Activated CD4-positive, alpha-beta T cell treated with anti-CD3 and anti-CD28 coated beads for 36 hours (primary cell): Measurements from ENCODE around the gene PLOD1. TPM values are rescaled to one million over a fixed set of nuclear protein-coding genes. Genes with fewer than 3 reads are reported as not detected.
"Not testable (repeated sequence)": the region's sequence is repeated elsewhere in the genome, so short reads cannot be mapped to it uniquely, and the experiment has no call there.

Experiments used
- ATAC-seq: fragments of 200-7000 bp; cut with Tn5 transposase; one replicate; pipeline ENCODE4 v1.10.0; 2021; ENCODE audit warnings: mild to moderate bottlenecking, moderate library complexity
- CTCF ChIA-PET: fragments of 350-600 bp; sonication (Branson Sonifier 250); formaldehyde crosslinking; loops from one replicate; lab custom pipeline; 2021; ENCODE audit warnings: antibody characterized with exemption; lab: Charles Lee
- POLR2A ChIA-PET: fragments of 350-600 bp; sonication (Branson Sonifier 250); formaldehyde crosslinking; loops from one replicate; lab custom pipeline; 2021; ENCODE audit warnings: antibody characterized with exemption, inconsistent platforms; lab: Charles Lee
- DNase-seq: peaks from one replicate; pipeline ENCODE4 v3.0.0-alpha.2; 2020
- H3K27ac Mint-ChIP-seq: one replicate; pipeline ENCODE4 v1.8.0; 2021; ENCODE audit warnings: mixed read lengths
- H3K27me3 Mint-ChIP-seq: one replicate; pipeline ENCODE4 v1.8.0; 2021; ENCODE audit warnings: mixed read lengths
- H3K36me3 Mint-ChIP-seq: one replicate; pipeline ENCODE4 v1.8.0; 2021; ENCODE audit warnings: low read depth, mixed read lengths
- H3K4me1 Mint-ChIP-seq: one replicate; pipeline ENCODE4 v1.8.0; 2021; ENCODE audit warnings: mixed read lengths
- H3K4me3 Mint-ChIP-seq: one replicate; pipeline ENCODE4 v1.8.0; 2021; ENCODE audit warnings: mild to moderate bottlenecking, moderate library complexity, mixed read lengths
- H3K9me3 Mint-ChIP-seq: one replicate; pipeline ENCODE4 v1.8.0; 2021; ENCODE audit warnings: low read depth, mixed read lengths
- intact Hi-C, 2 experiments: fragments of 100-400 bp; cut with DNase I in 1 of 2; cut with micrococcal nuclease in 1 of 2; formaldehyde crosslinking; loops; one replicate each; pipeline versions ENCODE4 v1.14.2 to v1.15.1; 2022 to 2024; cut with DNase I, micrococcal nuclease
- total RNA-seq, 2 experiments: library from RNA; stranded (reverse); gene quantifications; one replicate each; pipeline ENCODE4 v1.2.3, GENCODE V29; 2021

The PLOD1 gene
- total RNA-seq, 2 experiments from 2014 or later = 11.7 to 11.9 TPM

DNA sequence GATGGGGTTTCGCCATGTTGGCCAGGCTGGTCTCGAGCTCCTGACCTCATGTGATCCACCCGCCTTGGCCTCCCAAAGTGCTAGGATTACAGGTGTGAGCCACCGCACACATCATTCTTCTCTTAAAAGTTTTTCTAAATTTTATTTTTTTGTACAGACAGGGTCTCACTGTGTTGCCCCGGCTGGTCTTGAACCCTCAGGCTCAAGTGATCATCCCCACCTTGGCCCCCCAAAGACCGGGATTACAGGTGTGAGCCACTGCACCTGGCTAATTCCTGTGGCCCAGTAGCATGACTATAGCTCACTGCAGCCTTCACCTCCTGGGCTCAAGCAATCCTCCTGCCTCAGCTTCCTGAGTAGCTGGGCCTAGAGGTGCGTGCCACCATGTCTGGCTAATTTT, 5.3 kb downstream of the PLOD1 start:
- H3K4me3 Mint-ChIP-seq, H3K9me3 Mint-ChIP-seq, DNase-seq, H3K27me3 Mint-ChIP-seq, H3K27ac Mint-ChIP-seq, ATAC-seq, H3K36me3 Mint-ChIP-seq, H3K4me1 Mint-ChIP-seq: not testable (repeated sequence)
- intact Hi-C loops = loop anchor here in 1 of 2 experiments (10.0 kb wide), 1 partner anchor 845 kb away; the partner anchor contains the start of gene EXOSC10
- ChIA-PET POLR2A (interaction anchor here (3.2 kb wide), 1 partner anchor 31 kb away, joined by 13 read pairs; no protein-coding TSS in a partner anchor), CTCF (interaction anchor here (1.1 kb wide), 1 partner anchor 34 kb away, joined by 5 read pairs; no protein-coding TSS in a partner anchor)

DNA sequence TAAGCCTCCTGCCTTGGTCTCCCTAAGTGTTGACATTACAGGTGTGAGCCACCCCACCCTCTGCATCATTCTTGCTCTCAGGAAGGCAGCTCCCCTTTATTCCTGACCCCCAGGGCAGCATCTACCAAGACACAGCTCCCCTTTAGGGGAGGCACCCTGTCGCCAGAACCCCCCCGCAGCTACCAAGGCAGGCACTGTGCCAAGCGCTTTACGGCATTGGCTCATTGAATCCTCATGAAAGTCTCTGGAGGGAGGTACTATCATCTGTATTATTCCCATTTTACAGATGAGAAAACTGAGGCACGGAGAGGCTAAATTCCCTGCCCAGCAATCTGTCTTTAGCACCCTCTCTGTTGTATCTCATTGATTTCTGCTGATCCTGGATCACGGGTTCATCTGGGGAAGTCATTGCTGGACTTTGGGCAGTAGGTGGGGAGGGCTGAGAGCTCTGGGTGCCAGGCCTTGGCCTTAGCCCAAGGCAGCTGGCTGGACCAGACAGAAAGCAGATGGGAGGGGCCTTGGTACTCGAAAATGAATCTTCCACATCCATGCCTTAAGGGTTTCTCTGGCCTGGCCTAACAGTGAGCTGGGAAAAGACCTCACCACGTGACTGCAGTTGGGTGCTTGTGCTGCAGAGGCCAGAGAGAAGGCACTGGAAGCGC, 5.9 kb downstream of the PLOD1 start:
- Mint-ChIP-seq H3K9me3 (no peaks in the 10 kb centered on the region), H3K27me3 (no peaks in the 10 kb centered on the region), H3K4me1 (no peaks in the 10 kb centered on the region), H3K27ac (no peak overlapping the region), H3K36me3 (no peaks in the 10 kb centered on the region), H3K4me3 (no peak overlapping the region)
- ChIA-PET CTCF (interaction anchor here (0.6 to 1.1 kb wide), 2 partner anchors 33 to 298 kb away, joined by 3 to 5 read pairs; no protein-coding TSS in a partner anchor), POLR2A (interaction anchor here (3.2 kb wide), 1 partner anchor 31 kb away, joined by 13 read pairs; no protein-coding TSS in a partner anchor)
- ATAC-seq = no peak
- intact Hi-C loops = no loop called here
- DNase-seq = no peak

DNA sequence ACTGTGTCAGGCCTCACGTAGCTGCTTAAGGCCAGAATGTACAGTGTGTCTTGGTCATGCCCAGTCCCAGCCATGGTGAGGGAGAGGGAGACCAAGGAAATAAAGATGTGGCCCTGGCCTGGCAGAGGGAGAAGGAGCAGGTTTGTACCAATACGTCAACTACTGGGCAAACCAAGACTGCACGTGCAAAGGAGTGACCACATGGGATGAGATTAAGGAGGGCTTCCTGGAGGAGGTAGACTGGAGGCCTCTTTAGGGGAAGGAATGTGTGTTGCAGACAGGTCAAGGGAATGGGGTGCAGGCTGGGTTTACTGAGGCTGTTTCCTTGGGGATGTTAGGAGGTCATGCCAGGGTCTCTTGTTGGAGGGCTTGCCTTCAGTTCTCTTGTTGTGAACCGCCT, 7.8 kb downstream of the PLOD1 start:
- Mint-ChIP-seq H3K27me3 (no peaks in the 10 kb centered on the region), H3K36me3 (peaks cover 3% of the 10 kb centered on the region), H3K9me3 (peaks cover 5% of the 10 kb centered on the region), H3K4me1 (no peaks in the 10 kb centered on the region), H3K27ac (no peak overlapping the region), H3K4me3 (no peak overlapping the region)
- ATAC-seq = no peak
- DNase-seq = no peak
- ChIA-PET CTCF (no interaction called here), POLR2A (interaction anchor here (3.2 kb wide), 1 partner anchor 33 kb away, joined by 13 read pairs; no protein-coding TSS in a partner anchor)
- intact Hi-C loops = no loop called here

DNA sequence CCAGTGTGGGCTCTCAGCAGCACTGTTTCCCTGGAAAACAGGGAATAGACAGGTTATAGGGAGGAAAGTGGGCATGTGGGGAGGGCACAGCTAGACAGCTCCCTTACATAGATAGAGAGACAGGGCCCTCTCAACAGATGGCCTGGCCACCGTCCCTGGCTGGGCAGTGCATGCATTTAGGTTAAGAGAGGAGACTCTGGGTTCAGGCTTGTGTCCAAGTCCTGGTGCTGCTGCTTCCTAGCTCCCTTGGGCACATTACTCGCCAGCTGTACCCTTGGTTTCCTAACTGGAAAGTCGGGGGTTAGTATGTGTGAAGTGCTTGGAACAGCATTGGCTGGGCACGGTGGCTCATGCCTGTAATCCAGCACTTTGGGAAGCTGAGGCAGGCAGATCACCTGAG, 9.1 kb downstream of the PLOD1 start:
- no peaks in the 10 kb centered on the region for H3K27me3 Mint-ChIP-seq

DNA sequence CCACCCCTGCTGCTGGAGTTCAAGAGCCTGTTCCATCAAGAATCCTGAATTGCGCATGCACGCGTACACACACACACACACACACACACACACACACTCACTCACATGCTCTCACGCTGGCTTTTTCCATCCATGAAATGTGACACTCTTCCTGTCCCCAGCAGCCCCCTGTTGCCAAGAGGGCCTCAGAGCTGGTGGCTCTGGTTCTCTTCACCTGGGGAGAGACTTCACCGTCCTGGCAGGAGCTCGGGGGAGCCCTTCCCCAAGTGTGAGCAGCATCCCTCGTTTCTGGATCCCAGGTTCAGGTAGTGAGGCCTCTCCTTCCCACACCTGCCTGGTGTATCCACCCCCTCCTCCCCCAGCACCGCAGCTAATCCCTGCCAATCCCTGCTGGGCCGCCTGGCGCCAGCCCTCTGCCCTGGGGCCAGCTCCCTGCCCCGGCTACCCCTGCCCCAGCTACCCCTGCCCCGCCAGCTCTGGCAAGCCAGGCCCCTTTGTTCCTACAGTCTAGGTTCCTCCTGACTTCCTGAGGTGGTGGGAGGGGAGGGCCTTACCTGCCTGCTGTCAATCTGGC, 9.9 kb downstream of the PLOD1 start:
- H3K9me3 Mint-ChIP-seq = peaks cover 5% of the 10 kb centered on the region
- no peak for DNase-seq
- H3K4me1 Mint-ChIP-seq = no peaks in the 10 kb centered on the region
- no peaks in the 10 kb centered on the region for H3K27me3 Mint-ChIP-seq
- H3K36me3 Mint-ChIP-seq = peaks cover 4% of the 10 kb centered on the region
- no peak for ATAC-seq
- ChIA-PET CTCF (no interaction called here), POLR2A (no interaction called here)
- H3K4me3 Mint-ChIP-seq = no peak overlapping the region
- intact Hi-C loops = no loop called here
- no peak overlapping the region for H3K27ac Mint-ChIP-seq

More for the DNA sequence above, 9.1 kb downstream of the PLOD1 start:
- intact Hi-C loops = no loop called here
- DNase-seq = no peak
- Mint-ChIP-seq H3K4me1 (no peaks in the 10 kb centered on the region), H3K9me3 (peaks cover 5% of the 10 kb centered on the region), H3K27ac (no peak overlapping the region), H3K4me3 (no peak overlapping the region), H3K36me3 (peaks cover 3% of the 10 kb centered on the region)
- ChIA-PET POLR2A (no interaction called here), CTCF (interaction anchor here (0.5 kb wide), 1 partner anchor 1543 kb away, joined by 3 read pairs; no protein-coding TSS in a partner anchor)
- ATAC-seq = no peak

DNA sequence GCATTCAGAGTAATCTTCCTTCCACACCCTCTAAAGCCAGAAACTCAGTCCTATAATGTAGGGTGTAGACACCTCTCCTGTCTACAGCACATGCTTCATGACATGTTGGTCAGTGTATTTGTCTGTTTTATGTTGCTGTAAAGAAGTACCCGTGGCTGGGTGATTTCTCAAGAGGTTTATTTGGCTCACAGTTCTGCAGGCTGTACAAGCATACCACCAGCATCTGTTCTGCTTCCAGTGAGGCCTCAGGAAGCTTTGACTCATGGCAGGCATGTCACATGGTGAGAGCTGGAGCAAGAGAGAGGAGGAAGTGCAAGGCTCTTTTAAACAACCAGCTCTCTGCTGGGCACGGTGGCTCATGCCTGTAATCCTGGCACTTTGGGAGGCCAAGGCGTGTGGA, 12.1 kb downstream of the PLOD1 start:
- ChIA-PET POLR2A (interaction anchor here (1.2 kb wide), 1 partner anchor 39 kb away, joined by 3 read pairs; no protein-coding TSS in a partner anchor), CTCF (no interaction called here)
- H3K9me3 Mint-ChIP-seq = peaks cover 5% of the 10 kb centered on the region
- no peak overlapping the region for H3K4me3 Mint-ChIP-seq
- DNase-seq (no peak), ATAC-seq (no peak)
- H3K4me1 Mint-ChIP-seq = no peaks in the 10 kb centered on the region
- no peaks in the 10 kb centered on the region for H3K27me3 Mint-ChIP-seq
- intact Hi-C loops = no loop called here
- no peak overlapping the region for H3K27ac Mint-ChIP-seq
- H3K36me3 Mint-ChIP-seq = peaks cover 4% of the 10 kb centered on the region

DNA sequence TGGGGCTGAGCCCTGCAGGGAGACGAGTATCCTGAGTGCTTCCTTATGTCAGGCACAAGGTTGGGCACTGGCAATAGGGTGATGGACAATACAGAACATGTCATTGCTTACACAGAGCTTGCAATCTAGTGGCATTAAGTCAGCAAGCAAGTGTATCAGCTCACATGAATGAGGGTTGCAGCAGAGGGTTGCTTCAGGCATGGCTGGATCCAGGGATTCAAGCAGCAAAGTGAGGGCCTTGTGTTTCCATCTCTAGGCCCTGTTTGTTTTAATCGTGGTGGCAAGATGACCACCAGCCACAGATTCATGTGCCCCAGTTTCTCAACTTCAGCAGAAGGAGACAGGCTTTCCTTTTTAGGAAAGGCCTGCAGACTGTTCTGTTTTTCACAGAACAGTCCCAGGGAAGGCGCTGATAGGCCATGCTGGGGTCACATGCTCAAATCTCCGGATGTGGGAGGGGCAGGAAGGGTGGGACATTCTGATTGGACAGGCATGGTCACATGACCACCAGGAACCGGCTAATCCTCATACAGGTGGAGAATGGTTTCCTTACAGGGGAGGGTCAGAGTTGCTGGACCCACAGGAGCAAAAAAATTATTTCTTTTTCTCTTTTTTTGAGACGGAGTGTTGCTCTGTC, 14.4 kb downstream of the PLOD1 start:
- no peaks in the 10 kb centered on the region for H3K27me3 Mint-ChIP-seq
- intact Hi-C loops = no loop called here
- peaks cover 6% of the 10 kb centered on the region for H3K36me3 Mint-ChIP-seq
- POLR2A ChIA-PET = interaction anchor here (1.1 kb wide), 1 partner anchor 41 kb away, joined by 3 read pairs; no protein-coding TSS in a partner anchor
- H3K9me3 Mint-ChIP-seq = peaks cover 5% of the 10 kb centered on the region
- CTCF ChIA-PET = no interaction called here
- no peaks in the 10 kb centered on the region for H3K4me1 Mint-ChIP-seq
- no peak overlapping the region for H3K4me3 Mint-ChIP-seq
- ATAC-seq = peak; percentile 33
- peak; percentile 46 for DNase-seq
- H3K27ac Mint-ChIP-seq = no peak overlapping the region

DNA sequence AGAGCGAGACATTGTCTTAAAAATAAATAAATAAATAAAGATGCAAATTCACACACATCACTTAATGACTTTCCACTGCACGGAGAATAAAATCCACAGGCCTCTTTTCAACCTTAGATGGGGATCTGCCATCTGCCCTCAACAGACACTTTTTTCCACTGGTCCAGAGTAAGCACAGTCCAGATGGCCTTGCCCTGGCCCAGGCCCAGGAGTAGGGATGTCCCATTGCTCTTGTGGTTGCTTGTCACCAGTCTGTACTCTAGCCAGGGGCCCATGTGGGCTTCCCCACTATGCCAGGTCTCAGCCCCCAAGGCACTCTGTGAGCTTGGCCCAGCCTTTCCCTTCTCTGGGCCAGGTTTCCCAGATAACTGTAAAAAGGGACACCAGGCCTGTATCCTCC, 17.4 kb downstream of the PLOD1 start:
- H3K4me3 Mint-ChIP-seq = no peak overlapping the region
- H3K36me3 Mint-ChIP-seq = peaks cover 3% of the 10 kb centered on the region
- no peak overlapping the region for H3K27ac Mint-ChIP-seq
- H3K4me1 Mint-ChIP-seq = no peaks in the 10 kb centered on the region
- ATAC-seq (no peak), DNase-seq (no peak)
- ChIA-PET POLR2A (interaction anchor here (0.7 kb wide), 1 partner anchor 42 kb away, joined by 4 read pairs; no protein-coding TSS in a partner anchor), CTCF (no interaction called here)
- no peaks in the 10 kb centered on the region for H3K27me3 Mint-ChIP-seq
- H3K9me3 Mint-ChIP-seq = no peaks in the 10 kb centered on the region
- intact Hi-C loops = no loop called here

DNA sequence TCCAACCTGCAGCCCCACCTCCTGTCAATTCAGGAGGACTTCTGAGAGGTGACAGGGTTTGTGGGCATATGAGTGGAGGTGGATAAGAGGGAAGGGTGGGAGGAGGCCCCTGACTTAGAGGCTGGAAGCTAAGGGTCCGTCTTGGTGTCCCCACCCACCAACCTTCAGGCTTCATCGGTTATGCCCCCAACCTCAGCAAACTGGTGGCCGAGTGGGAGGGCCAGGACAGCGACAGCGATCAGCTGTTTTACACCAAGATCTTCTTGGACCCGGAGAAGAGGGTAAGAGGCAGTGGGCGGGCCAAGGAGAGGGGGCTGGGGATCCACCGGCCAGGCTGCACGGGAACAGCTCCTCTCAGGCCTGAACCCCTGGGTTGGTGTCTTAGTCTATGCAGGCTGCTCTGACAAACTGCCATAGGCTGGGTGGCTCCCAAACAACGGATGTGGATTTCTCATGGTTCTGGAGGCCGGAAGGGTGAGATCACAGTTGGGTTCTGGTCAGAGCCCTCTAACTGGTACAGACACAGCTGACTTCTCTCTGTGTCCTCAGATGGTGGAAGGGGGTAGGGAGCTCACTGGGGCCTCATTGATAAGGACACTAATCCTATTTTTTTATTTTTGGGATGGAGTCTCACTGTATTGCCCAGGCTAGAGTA, 18.1 kb downstream of the PLOD1 start:
- Mint-ChIP-seq H3K27ac (no peak overlapping the region), H3K4me1 (no peaks in the 10 kb centered on the region), H3K9me3 (no peaks in the 10 kb centered on the region), H3K36me3 (peaks cover 3% of the 10 kb centered on the region), H3K4me3 (no peak overlapping the region), H3K27me3 (no peaks in the 10 kb centered on the region)
- intact Hi-C loops = no loop called here
- no peak for ATAC-seq
- ChIA-PET CTCF (interaction anchor here (0.5 kb wide), 1 partner anchor 114 kb away, joined by 3 read pairs; no protein-coding TSS in a partner anchor), POLR2A (interaction anchor here (0.7 kb wide), 1 partner anchor 42 kb away, joined by 4 read pairs; no protein-coding TSS in a partner anchor)
- no peak for DNase-seq

DNA sequence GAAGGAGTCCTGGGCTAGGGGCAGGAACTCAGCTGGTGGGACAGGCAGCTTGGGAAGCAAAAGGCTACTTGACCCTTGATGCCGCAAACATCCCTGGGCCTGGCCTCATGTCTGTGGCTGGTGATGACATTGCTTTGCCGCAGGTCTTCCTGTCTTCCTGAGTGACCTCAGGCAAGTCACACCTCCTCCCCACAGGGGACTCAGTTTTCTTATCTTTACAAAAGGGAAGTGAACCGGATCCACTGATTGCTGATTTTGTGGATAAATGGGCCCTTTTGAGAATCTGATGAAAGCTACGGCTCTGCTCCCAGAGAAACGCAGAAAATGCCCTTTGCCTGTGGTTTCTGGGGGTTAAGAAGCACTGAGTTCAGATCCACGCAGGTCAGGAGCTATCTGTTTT, 20.7 kb downstream of the PLOD1 start:
- H3K9me3 Mint-ChIP-seq = no peaks in the 10 kb centered on the region
- no peaks in the 10 kb centered on the region for H3K4me1 Mint-ChIP-seq
- ChIA-PET POLR2A (no interaction called here), CTCF (no interaction called here)
- H3K4me3 Mint-ChIP-seq = no peak overlapping the region
- peaks cover 2% of the 10 kb centered on the region for H3K36me3 Mint-ChIP-seq
- DNase-seq (no peak), ATAC-seq (no peak)
- H3K27me3 Mint-ChIP-seq = no peaks in the 10 kb centered on the region
- no peak overlapping the region for H3K27ac Mint-ChIP-seq
- intact Hi-C loops = no loop called here

DNA sequence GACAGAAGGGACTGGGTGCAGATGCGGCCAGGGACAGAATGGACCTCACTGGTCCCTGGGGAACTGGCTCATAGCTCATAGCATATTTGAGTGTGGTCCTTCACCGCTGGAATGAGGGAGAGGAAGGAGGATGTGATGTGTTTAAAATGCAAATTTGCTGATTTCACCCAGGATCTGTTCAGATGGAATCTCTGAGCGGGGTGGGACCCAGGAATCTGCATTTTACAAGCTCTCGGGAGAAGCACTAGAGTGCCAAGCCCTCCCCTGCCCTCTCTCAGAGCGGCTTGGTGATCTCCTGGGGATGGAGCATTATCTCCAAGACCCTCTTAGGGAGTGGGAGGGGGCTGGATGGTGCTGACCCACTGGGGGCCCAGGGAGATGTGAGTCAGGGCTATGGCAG, 22.9 kb downstream of the PLOD1 start:
- H3K4me3 Mint-ChIP-seq = no peak overlapping the region
- no peak overlapping the region for H3K27ac Mint-ChIP-seq
- ChIA-PET POLR2A (interaction anchor here (1.3 kb wide), 1 partner anchor 49 kb away, joined by 3 read pairs; no protein-coding TSS in a partner anchor), CTCF (no interaction called here)
- no peaks in the 10 kb centered on the region for H3K27me3 Mint-ChIP-seq
- DNase-seq (no peak), ATAC-seq (no peak)
- H3K9me3 Mint-ChIP-seq = no peaks in the 10 kb centered on the region
- no peaks in the 10 kb centered on the region for H3K4me1 Mint-ChIP-seq
- no peaks in the 10 kb centered on the region for H3K36me3 Mint-ChIP-seq
- intact Hi-C loops = no loop called here
